Thyroid gland (tissue), 4 donors: ENCODE data around the gene APBA3.

Experiments used
- CTCF ChIP-seq, 6 experiments: fragments of 200-600 bp in 3 of 6; fragments of 450-650 bp in 3 of 6; sonication (generic) in 3 of 6; IDR thresholded peaks; one replicate each; pipeline ENCODE4 v1.5.1; 2016 to 2019; ENCODE audit warnings: antibody characterized with exemption in 6 of 6, mild to moderate bottlenecking in 2 of 6, inconsistent platforms in 1 of 6, moderate library complexity in 1 of 6
- POLR2A ChIP-seq, 2 donors: fragments of 450-650 bp; IDR thresholded peaks; one replicate each; pipeline ENCODE4 v1.6.1; 2017; ENCODE audit warnings: antibody characterized with exemption in 2 of 2, mild to moderate bottlenecking in 2 of 2, moderate library complexity in 1 of 2

GRCh38 chr19:3805859-3806258 lies 44.4 kb upstream of the APBA3 start:
- TF ChIP-seq CTCF (IDR thresholded peaks at IDR 0.05) (no peak), POLR2A (IDR thresholded peaks at IDR 0.05) (no peak)
